Skeletal muscle tissue (tissue), 4 donors: ENCODE measurements around the gene CNTNAP2. TPM values are rescaled to one million over a fixed set of nuclear protein-coding genes. Genes with fewer than 3 reads are reported as not detected.

Source experiments
- H3K27ac ChIP-seq: one replicate; pipeline ENCODE4 v1.7.0; 2013; ENCODE audit warnings: mild to moderate bottlenecking, low read depth, low read length, inconsistent platforms
- H3K27me3 ChIP-seq, 3 donors: one replicate each; pipeline ENCODE4 v1.7.0; 2013; ENCODE audit warnings: low read length in 3 of 3; ENCODE audit not compliant: control insufficient read depth in 3 of 3, insufficient read depth in 3 of 3
- H3K36me3 ChIP-seq, 3 donors: one replicate each; pipeline ENCODE4 v1.7.0; 2013; ENCODE audit warnings: low read length in 3 of 3; ENCODE audit not compliant: control insufficient read depth in 3 of 3, insufficient read depth in 3 of 3
- H3K4me1 ChIP-seq, 3 donors: one replicate each; pipeline ENCODE4 v1.7.0; 2013; ENCODE audit warnings: low read length in 3 of 3, mild to moderate bottlenecking in 3 of 3; ENCODE audit not compliant: control insufficient read depth in 3 of 3, insufficient read depth in 3 of 3
- H3K4me3 ChIP-seq, 3 donors: one replicate each; pipeline ENCODE4 v1.7.0; 2013; ENCODE audit warnings: low read length in 3 of 3
- H3K9ac ChIP-seq, 3 donors: one replicate each; pipeline ENCODE4 v1.7.0; 2013; ENCODE audit warnings: low read length in 3 of 3, mild to moderate bottlenecking in 3 of 3, moderate library complexity in 2 of 3, low read depth in 1 of 3
- H3K9me3 ChIP-seq, 3 donors: one replicate each; pipeline ENCODE4 v1.7.0; 2013; ENCODE audit warnings: low read length in 3 of 3; ENCODE audit not compliant: control insufficient read depth in 3 of 3
- total RNA-seq: library from RNA; depleted of rRNA; stranded (reverse); fragments of >200 nt; gene quantifications from one replicate; pipeline ENCODE4 v1.2.3, GENCODE V29; 2014
- donor health status: Osteomylitis.

Gene CNTNAP2
- total RNA-seq, 1 donor from 2014 or later: 14.1 TPM

GRCh38 chr7:147509035-147509501 is 1392.5 kb downstream of the CNTNAP2 start:
- Histone ChIP-seq H3K9ac (no peak overlapping the region), H3K9me3 (no peaks in the 10 kb centered on the region), H3K27ac (no peak overlapping the region), H3K27me3 (no peaks in the 10 kb centered on the region), H3K36me3 (no peaks in the 10 kb centered on the region), H3K4me3 (no peak overlapping the region), H3K4me1 (no peaks in the 10 kb centered on the region)

DNA sequence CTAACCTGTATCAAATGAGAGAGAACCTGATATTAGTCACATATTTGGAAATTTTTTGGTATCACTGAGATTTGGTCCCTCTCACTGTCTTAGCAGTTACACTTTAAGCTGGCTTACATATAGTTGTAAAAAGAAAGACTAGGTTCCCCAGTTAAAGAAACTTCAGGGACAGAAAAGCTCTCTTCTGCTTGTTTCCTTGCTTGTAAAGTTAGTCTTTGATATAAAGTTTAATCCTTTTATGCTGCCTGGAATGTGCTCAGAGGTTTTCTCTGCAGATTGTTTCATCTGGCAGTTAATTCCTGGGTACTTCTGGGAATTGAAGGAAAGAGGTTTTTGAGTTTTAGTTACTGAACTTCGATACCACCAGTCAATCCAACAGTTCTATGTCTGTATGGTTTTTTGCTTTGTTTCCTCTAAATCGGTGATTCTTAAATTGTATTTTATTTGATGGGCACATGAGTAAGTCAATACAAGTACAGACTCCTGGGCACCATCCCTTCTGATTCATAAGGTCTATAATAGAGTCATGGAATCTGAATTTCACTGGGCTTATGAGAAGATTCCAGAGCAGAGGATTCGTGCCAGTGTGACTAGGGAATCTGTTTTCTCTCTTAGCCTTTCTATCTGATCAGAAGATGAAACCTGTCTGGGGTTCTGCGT is 1393.1 kb downstream of the CNTNAP2 start:
- Histone ChIP-seq H3K27me3 (no peaks in the 10 kb centered on the region), H3K27ac (no peak overlapping the region), H3K4me3 (no peak overlapping the region), H3K4me1 (no peaks in the 10 kb centered on the region), H3K36me3 (no peaks in the 10 kb centered on the region), H3K9ac (no peak overlapping the region), H3K9me3 (no peaks in the 10 kb centered on the region)

GRCh38 chr7:147510201-147510542 is 1393.6 kb downstream of the CNTNAP2 start:
- Histone ChIP-seq H3K27ac (no peak overlapping the region), H3K27me3 (no peaks in the 10 kb centered on the region), H3K4me3 (no peak overlapping the region), H3K4me1 (no peaks in the 10 kb centered on the region), H3K9ac (no peak overlapping the region), H3K36me3 (no peaks in the 10 kb centered on the region), H3K9me3 (no peaks in the 10 kb centered on the region)

DNA sequence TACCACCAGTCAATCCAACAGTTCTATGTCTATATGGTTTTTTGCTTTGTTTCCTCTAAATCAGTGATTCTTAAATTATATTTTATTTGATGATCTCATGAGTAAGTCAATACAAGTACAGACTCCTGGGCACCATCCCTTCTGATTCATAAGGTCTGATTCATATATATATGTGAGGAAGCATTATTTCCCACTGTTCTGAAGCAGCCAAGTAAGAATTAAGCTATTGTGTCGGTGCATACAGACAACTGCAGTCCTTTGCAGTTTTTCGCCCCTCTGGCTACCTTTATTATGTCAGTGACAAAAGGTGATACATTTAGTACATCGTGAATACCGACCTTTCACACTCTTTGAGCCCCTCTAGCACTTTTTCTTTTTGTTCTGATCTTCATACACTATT is 1394.3 kb downstream of the CNTNAP2 start:
- no peak overlapping the region for H3K9ac ChIP-seq
- H3K4me1 ChIP-seq: no peaks in the 10 kb centered on the region

DNA sequence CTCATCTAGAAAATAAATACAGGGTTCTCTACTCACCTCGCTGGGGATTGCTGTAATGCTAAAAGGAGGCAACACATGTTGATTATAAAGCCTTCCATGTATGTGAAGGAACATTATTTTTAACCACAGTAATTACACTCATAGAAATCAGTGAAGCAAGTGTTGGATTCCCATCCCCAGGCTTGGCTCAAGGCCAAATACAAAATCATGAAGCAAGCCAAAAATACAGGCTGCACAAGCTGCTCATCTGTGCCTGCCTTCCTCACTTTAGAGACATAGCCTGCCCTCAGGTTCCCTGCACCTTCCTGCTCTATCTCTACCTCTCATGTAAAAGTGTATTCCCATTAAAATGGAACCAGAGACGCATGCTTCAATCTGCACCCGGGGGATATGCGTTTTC is 1396.8 kb downstream of the CNTNAP2 start:
- no peak overlapping the region for H3K27ac ChIP-seq
- H3K9me3 ChIP-seq: no peaks in the 10 kb centered on the region
- H3K4me1 ChIP-seq: no peaks in the 10 kb centered on the region
- no peaks in the 10 kb centered on the region for H3K27me3 ChIP-seq
- H3K4me3 ChIP-seq: no peak overlapping the region
- H3K36me3 ChIP-seq: no peaks in the 10 kb centered on the region
- H3K9ac ChIP-seq: no peak overlapping the region

More for the DNA sequence above, 1394.3 kb downstream of the CNTNAP2 start:
- Histone ChIP-seq H3K27ac (no peak overlapping the region), H3K4me3 (no peak overlapping the region), H3K36me3 (no peaks in the 10 kb centered on the region), H3K27me3 (no peaks in the 10 kb centered on the region), H3K9me3 (no peaks in the 10 kb centered on the region)

DNA sequence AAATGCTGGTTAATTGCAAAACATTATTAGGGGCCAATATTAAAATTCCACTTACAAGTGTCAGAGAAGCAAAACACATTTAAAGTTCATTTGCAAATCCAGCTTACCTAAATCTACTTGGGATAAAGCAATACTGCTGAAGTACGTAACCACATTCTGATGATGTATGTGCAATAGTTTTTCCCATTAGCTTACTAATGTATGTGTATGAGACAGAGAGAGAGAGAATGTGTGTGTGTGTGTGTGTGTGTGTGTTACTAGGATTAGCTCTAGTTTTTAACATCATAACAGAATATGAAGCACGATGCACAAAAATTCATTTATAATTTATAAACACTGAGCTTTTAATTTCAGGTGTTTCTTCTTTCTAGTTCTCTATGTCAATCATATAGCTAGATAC is 1399.8 kb downstream of the CNTNAP2 start:
- H3K4me1 ChIP-seq: no peaks in the 10 kb centered on the region
- no peak overlapping the region for H3K27ac ChIP-seq
- H3K9ac ChIP-seq: no peak overlapping the region
- no peaks in the 10 kb centered on the region for H3K36me3 ChIP-seq
- H3K4me3 ChIP-seq: no peak overlapping the region
- H3K27me3 ChIP-seq: no peaks in the 10 kb centered on the region
- H3K9me3 ChIP-seq: no peaks in the 10 kb centered on the region

- H3K27me3 ChIP-seq: no peaks in the 10 kb centered on the region
- no peak overlapping the region for H3K4me3 ChIP-seq
- H3K27ac ChIP-seq: no peak overlapping the region
- no peaks in the 10 kb centered on the region for H3K36me3 ChIP-seq
- peaks cover 0 to 2% (median 0%) of the 10 kb centered on the region in 3 donors for H3K9me3 ChIP-seq
- no peak overlapping the region for H3K9ac ChIP-seq
- no peaks in the 10 kb centered on the region for H3K4me1 ChIP-seq
Observed at GRCh38 chr7:147519062-147519461, 1402.5 kb downstream of the CNTNAP2 start.

- Histone ChIP-seq H3K27me3 (no peaks in the 10 kb centered on the region), H3K9me3 (peaks cover 0 to 2% (median 0%) of the 10 kb centered on the region in 3 donors), H3K4me1 (no peaks in the 10 kb centered on the region), H3K4me3 (no peak overlapping the region), H3K9ac (no peak overlapping the region), H3K36me3 (no peaks in the 10 kb centered on the region), H3K27ac (no peak overlapping the region)
Observed at GRCh38 chr7:147523056-147523455, 1406.5 kb downstream of the CNTNAP2 start.

- Histone ChIP-seq H3K4me1 (no peaks in the 10 kb centered on the region), H3K4me3 (no peak overlapping the region), H3K9me3 (peaks cover 0 to 2% (median 0%) of the 10 kb centered on the region in 3 donors), H3K27me3 (no peaks in the 10 kb centered on the region), H3K27ac (no peak overlapping the region), H3K36me3 (no peaks in the 10 kb centered on the region), H3K9ac (no peak overlapping the region)
Observed at GRCh38 chr7:147524726-147525250, 1408.2 kb downstream of the CNTNAP2 start.

DNA sequence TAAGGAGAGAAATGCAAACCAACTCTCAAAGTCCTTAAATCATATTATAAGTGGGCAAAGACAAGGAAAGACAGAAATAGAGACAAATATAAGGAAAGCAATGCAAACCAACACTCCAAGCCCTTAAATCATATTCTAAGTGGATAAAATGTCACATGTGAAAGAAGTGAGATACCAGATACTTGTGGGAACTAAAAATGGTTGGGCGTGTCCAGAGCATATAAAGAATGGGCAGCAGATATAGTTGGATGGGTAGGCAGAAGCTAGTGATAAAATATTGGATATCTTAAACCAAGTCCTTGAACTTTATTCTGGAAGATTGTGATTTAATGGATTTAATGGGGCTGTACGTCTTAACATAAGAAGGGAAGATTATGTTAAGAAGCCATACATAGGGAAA is 1408.7 kb downstream of the CNTNAP2 start:
- Histone ChIP-seq H3K9me3 (peaks cover 0 to 2% (median 0%) of the 10 kb centered on the region in 3 donors), H3K9ac (no peak overlapping the region)

More for the DNA sequence above, 1408.7 kb downstream of the CNTNAP2 start:
- Histone ChIP-seq H3K27me3 (no peaks in the 10 kb centered on the region), H3K4me1 (no peaks in the 10 kb centered on the region), H3K4me3 (no peak overlapping the region), H3K36me3 (no peaks in the 10 kb centered on the region), H3K27ac (no peak overlapping the region)
